H9 (cell line): ENCODE measurements around the gene UTP4. TPM values are rescaled to one million over a fixed set of nuclear protein-coding genes. Genes with fewer than 3 reads are reported as not detected.

ENCODE experiments used
- DNase-seq: peaks from one replicate; pipeline ENCODE4 v3.0.0-alpha.2; 2017
- H2AFZ ChIP-seq: one replicate; pipeline ENCODE4 v1.6.1; 2013; ENCODE audit warnings: mild to moderate bottlenecking, low read length, control low read depth, moderate library complexity
- H2AK5ac ChIP-seq: 2 replicates; pipeline ENCODE4 v1.6.1; 2013; ENCODE audit warnings: low read length, control low read depth, mixed read lengths; ENCODE audit not compliant: insufficient read length
- H2BK120ac ChIP-seq: one replicate; pipeline ENCODE4 v1.6.1; 2013; ENCODE audit warnings: low read depth, mild to moderate bottlenecking, low read length, control low read depth, inconsistent platforms; ENCODE audit not compliant: poor library complexity, severe bottlenecking
- H2BK12ac ChIP-seq: 2 replicates; pipeline ENCODE4 v1.6.1; 2013; ENCODE audit warnings: low read length, control low read depth, mixed read lengths, low read depth; ENCODE audit not compliant: insufficient read length
- H2BK15ac ChIP-seq: 2 replicates; pipeline ENCODE4 v1.6.1; 2013; ENCODE audit warnings: low read depth, low read length, control low read depth
- H2BK20ac ChIP-seq: one replicate; pipeline ENCODE4 v1.6.1; 2013; ENCODE audit warnings: low read depth, mild to moderate bottlenecking, low read length, control low read depth, inconsistent platforms; ENCODE audit not compliant: poor library complexity, severe bottlenecking
- H2BK5ac ChIP-seq: 2 replicates; pipeline ENCODE4 v1.6.1; 2013; ENCODE audit warnings: low read length, control low read depth, mixed read lengths; ENCODE audit not compliant: insufficient read length
- H3K14ac ChIP-seq: 2 replicates; pipeline ENCODE4 v1.6.1; 2013; ENCODE audit warnings: low read length, control low read depth; ENCODE audit not compliant: insufficient read depth
- H3K18ac ChIP-seq: 2 replicates; pipeline ENCODE4 v1.6.1; 2013; ENCODE audit warnings: low read depth, mild to moderate bottlenecking, mixed read lengths, low read length, control low read depth; ENCODE audit not compliant: insufficient read length
- H3K23ac ChIP-seq: 2 replicates; pipeline ENCODE4 v1.6.1; 2013; ENCODE audit warnings: low read length, control low read depth, mixed read lengths, low read depth; ENCODE audit not compliant: insufficient read length
- H3K23me2 ChIP-seq: 2 replicates; pipeline ENCODE4 v1.6.1; 2013; ENCODE audit warnings: low read depth, mild to moderate bottlenecking, mixed read lengths, low read length, control low read depth; ENCODE audit not compliant: insufficient read length, poor library complexity, severe bottlenecking
- H3K27ac ChIP-seq: 2 replicates; pipeline ENCODE4 v1.5.1; 2013; ENCODE audit warnings: low read length, control low read depth, mixed read lengths, low read depth; ENCODE audit not compliant: insufficient read length
- H3K27me3 ChIP-seq: 2 replicates; pipeline ENCODE4 v1.6.1; 2013; ENCODE audit warnings: low read length, control low read depth, inconsistent platforms; ENCODE audit not compliant: insufficient read depth
- H3K4ac ChIP-seq: 2 replicates; pipeline ENCODE4 v1.6.1; 2013; ENCODE audit warnings: low read depth, mild to moderate bottlenecking, control low read depth, inconsistent platforms, low read length, moderate library complexity
- H3K4me1 ChIP-seq: 2 replicates; pipeline ENCODE4 v1.6.1; 2013; ENCODE audit warnings: low read length, control low read depth, inconsistent platforms; ENCODE audit not compliant: insufficient read depth
- H3K4me2 ChIP-seq: 2 replicates; pipeline ENCODE4 v1.6.1; 2013; ENCODE audit warnings: low read length, control low read depth, mixed read lengths; ENCODE audit not compliant: insufficient read length, insufficient read depth
- H3K56ac ChIP-seq: 2 replicates; pipeline ENCODE4 v1.6.1; 2013; ENCODE audit warnings: low read depth, mild to moderate bottlenecking, mixed read lengths, low read length, control low read depth; ENCODE audit not compliant: insufficient read length
- H3K79me1 ChIP-seq: 2 replicates; pipeline ENCODE4 v1.6.1; 2013; ENCODE audit warnings: low read depth, mild to moderate bottlenecking, moderate library complexity, low read length, control low read depth, inconsistent platforms; ENCODE audit not compliant: insufficient read depth, poor library complexity, severe bottlenecking
- H3K79me2 ChIP-seq: 2 replicates; pipeline ENCODE4 v1.6.1; 2013; ENCODE audit warnings: low read length, control low read depth, inconsistent platforms; ENCODE audit not compliant: insufficient read depth
- H3K9ac ChIP-seq: 2 replicates; pipeline ENCODE4 v1.6.1; 2013; ENCODE audit warnings: low read length, control low read depth, mixed read lengths; ENCODE audit not compliant: insufficient read length; ENCODE audit errors: extremely low read depth
- H3K9me3 ChIP-seq: one replicate; pipeline ENCODE4 v1.6.1; 2013; ENCODE audit warnings: low read depth, low read length, inconsistent platforms; ENCODE audit not compliant: control insufficient read depth
- H3T11ph ChIP-seq: one replicate; pipeline ENCODE4 v1.6.1; 2013; ENCODE audit warnings: mild to moderate bottlenecking, low read length, control low read depth, inconsistent platforms
- H4K20me1 ChIP-seq: one replicate; pipeline ENCODE4 v1.6.1; 2013; ENCODE audit not compliant: control insufficient read depth, insufficient read length, insufficient read depth
- H4K5ac ChIP-seq: 2 replicates; pipeline ENCODE4 v1.6.1; 2013; ENCODE audit warnings: low read depth, mild to moderate bottlenecking, mixed read lengths, low read length, control low read depth; ENCODE audit not compliant: insufficient read length
- H4K8ac ChIP-seq: replicated peaks from 2 replicates; pipeline ENCODE4 v1.6.1; 2013; ENCODE audit warnings: low read length, control low read depth, mixed read lengths, low read depth; ENCODE audit not compliant: insufficient read length
- H4K91ac ChIP-seq: 2 replicates; pipeline ENCODE4 v1.6.1; 2013; ENCODE audit warnings: low read depth, mild to moderate bottlenecking, moderate library complexity, mixed read lengths, low read length, control low read depth; ENCODE audit not compliant: insufficient read length
- H3K27ac Mint-ChIP-seq, 3 experiments: 2 replicates in 2 of 3; 3 replicates in 1 of 3; pipeline ENCODE4 v1.8.0; 2020 to 2021; ENCODE audit warnings: mixed read lengths in 3 of 3, mild to moderate bottlenecking in 1 of 3, moderate library complexity in 1 of 3
- H3K27me3 Mint-ChIP-seq: 2 replicates; pipeline ENCODE4 v1.8.0; 2021; ENCODE audit warnings: low read depth, mild to moderate bottlenecking, moderate library complexity, mixed read lengths
- H3K36me3 Mint-ChIP-seq, 3 experiments: 2 replicates in 2 of 3; 3 replicates in 1 of 3; pipeline ENCODE4 v1.8.0; 2020 to 2021; ENCODE audit warnings: low read depth in 3 of 3, mixed read lengths in 3 of 3; ENCODE audit not compliant: insufficient read depth in 1 of 3
- H3K4me1 Mint-ChIP-seq, 2 experiments: 2 replicates each; pipeline ENCODE4 v1.8.0; 2020; ENCODE audit warnings: mixed read lengths in 2 of 2
- H3K4me3 Mint-ChIP-seq, 2 experiments: 2 replicates in 1 of 2; 3 replicates in 1 of 2; pipeline ENCODE4 v1.8.0; 2020 to 2021; ENCODE audit warnings: mild to moderate bottlenecking in 2 of 2, mixed read lengths in 2 of 2, moderate library complexity in 1 of 2
- H3K9me3 Mint-ChIP-seq, 2 experiments: 2 replicates in 1 of 2; 3 replicates in 1 of 2; pipeline ENCODE4 v1.8.0; 2020; ENCODE audit warnings: mild to moderate bottlenecking in 2 of 2, mixed read lengths in 2 of 2, moderate library complexity in 1 of 2
- CTCF ChIP-seq: fragments of 200-600 bp; sonication (generic); conservative IDR thresholded peaks from 3 replicates; pipeline ENCODE4 v1.8.0; 2021; ENCODE audit warnings: antibody characterized with exemption, mild to moderate bottlenecking
- WGBS: extraction: QIAGEN DNeasy Blood & Tissue Kit; methylation state at CpG from one replicate; pipeline ENCODE4 v1.1.7; 2013; ENCODE audit warnings: missing lambda C conversion rate, low lambda C conversion rate, mixed read lengths; ENCODE audit not compliant: insufficient read length; ENCODE audit errors: extremely low coverage; 5-methylcytosine and 5-hydroxymethylcytosine counted together
- total RNA-seq: library from RNA; stranded (reverse); gene quantifications from 2 replicates; pipeline ENCODE4 v1.2.1, GENCODE V29; 2021

Gene UTP4
- total RNA-seq, 1 experiment from 2014 or later: 94.0 TPM

DNA sequence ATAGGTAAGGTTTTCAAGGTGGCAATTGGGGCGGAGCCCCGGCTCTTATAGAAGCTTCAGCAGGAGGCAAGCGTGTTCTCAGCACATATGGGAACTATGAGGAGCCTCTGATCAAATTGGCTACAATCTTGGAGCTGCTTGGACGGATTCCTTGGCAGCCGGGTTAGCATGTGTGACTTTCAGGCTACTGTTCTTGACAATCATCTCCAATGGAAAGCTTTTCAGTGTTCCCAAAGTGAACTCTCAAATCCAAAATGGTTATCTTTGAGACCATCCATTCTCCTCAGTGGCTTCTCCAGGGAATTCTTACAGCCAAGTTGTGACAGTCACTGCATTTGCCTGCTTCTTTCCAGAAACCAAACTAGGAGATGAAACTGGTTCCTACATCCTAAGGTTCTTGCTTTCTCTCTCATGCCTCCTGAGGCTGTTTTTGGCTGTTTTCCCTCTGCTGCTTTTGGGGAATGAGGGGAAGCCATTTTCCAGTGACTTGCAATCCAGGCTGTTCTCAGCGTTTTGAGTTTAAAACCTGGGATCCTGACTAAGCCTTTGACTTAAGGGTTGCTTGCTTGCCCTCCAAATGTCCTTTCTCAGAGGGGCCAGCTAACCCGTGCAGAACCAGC, 16.1 kb upstream of the UTP4 start:
- Mint-ChIP-seq H3K4me1 (peaks cover 0 to 10% of the 10 kb centered on the region in 2 experiments; a peak in 1 of 4 replicates), H3K27ac (0 out of 7 replicates have a peak overlapping the region, but pooled peaks of 1 of the 3 experiments have one; percentile 68), H3K27me3 (no peaks in the 10 kb centered on the region), H3K4me3 (no peak overlapping the region), H3K36me3 (peaks cover 85 to 98% (median 88%) of the 10 kb centered on the region in 3 experiments), H3K9me3 (no peaks in the 10 kb centered on the region; a peak in 2 of 5 replicates)
- Histone ChIP-seq H3K18ac (no peak overlapping the region), H2BK5ac (no peak overlapping the region), H3K9ac (no peak overlapping the region), H3K4me2 (no peak overlapping the region), H3K14ac (no peak overlapping the region), H3K79me1 (no peaks in the 10 kb centered on the region), H3K27me3 (no peaks in the 10 kb centered on the region), H2AFZ (no peak overlapping the region), H3K56ac (no peak overlapping the region), H3K4me1 (no peaks in the 10 kb centered on the region), H2AK5ac (no peak overlapping the region), H3K23ac (no peak overlapping the region), H3T11ph (no peak overlapping the region), H3K27ac (no peak overlapping the region), H3K79me2 (no peaks in the 10 kb centered on the region; the same call in 1 of the 2 replicates), H3K23me2 (no peaks in the 10 kb centered on the region), H2BK20ac (no peak overlapping the region), H4K20me1 (no peaks in the 10 kb centered on the region), H2BK120ac (no peak overlapping the region), H2BK15ac (no peak overlapping the region), H4K5ac (no peak overlapping the region), H4K8ac (no peak overlapping the region), H3K9me3 (no peaks in the 10 kb centered on the region), H4K91ac (no peak overlapping the region), H3K4ac (no peak overlapping the region), H2BK12ac (no peak overlapping the region)
- no CpG with 5 or more reads among the region's 7 CpGs for WGBS
- DNase-seq: no peak
- no peak for TF ChIP-seq CTCF
